ENCODE measurements around the gene ENOX1.

The ENOX1 gene

DNA sequence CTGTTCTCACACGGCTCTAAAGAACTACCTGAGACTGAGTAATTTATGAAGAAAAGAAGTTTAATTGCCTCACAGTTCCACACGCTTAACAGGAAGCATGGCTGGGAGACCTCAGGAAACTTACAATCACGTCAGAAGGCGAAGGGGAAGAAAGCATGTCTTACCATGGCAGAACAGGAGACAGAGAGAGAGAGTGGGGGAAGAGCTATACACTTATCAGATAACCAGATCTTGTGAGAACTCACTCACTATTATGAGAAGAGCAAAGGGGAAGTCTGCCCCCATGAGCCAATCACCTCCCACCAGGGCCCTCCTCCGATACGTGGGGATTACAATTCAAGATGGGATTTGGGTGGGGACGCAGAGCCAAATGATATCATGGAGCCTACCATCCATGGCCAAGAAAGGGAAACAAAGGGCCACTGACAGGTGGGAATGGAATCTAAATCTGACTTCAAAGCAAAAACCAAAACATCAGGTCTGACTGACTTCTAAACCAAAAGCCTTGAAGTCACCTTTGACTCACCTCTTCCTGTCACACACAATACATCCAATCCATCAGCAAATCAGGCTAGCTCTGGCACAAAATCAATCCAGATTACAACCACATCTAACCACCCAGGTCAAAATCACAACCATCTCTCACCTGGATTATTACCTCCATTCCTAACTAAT lies 189.7 kb downstream of the ENOX1 start:
- Histone ChIP-seq H3K27me3 (ENCODE audit: control insufficient read depth in 5 of 5, insufficient read depth in 4 of 5, low read length in 5 of 5) (no peaks in the 10 kb centered on the region), H3K9ac (ENCODE audit: low read length in 5 of 5) (no peak overlapping the region), H3K9me3 (ENCODE audit: control insufficient read depth in 5 of 5, low read length in 5 of 5) (peaks cover 0 to 14% (median 4%) of the 10 kb centered on the region in 5 donors), H3K4me1 (ENCODE audit: control insufficient read depth in 5 of 5, insufficient read depth in 5 of 5, low read length in 5 of 5) (no peaks in the 10 kb centered on the region), H3K36me3 (ENCODE audit: control insufficient read depth in 5 of 5, insufficient read depth in 5 of 5, low read length in 5 of 5) (no peaks in the 10 kb centered on the region), H3K27ac (ENCODE audit: low read depth, low read length) (no peak overlapping the region), H3K4me3 (ENCODE audit: low read depth in 1 of 5, low read length in 5 of 5) (no peak overlapping the region)

DNA sequence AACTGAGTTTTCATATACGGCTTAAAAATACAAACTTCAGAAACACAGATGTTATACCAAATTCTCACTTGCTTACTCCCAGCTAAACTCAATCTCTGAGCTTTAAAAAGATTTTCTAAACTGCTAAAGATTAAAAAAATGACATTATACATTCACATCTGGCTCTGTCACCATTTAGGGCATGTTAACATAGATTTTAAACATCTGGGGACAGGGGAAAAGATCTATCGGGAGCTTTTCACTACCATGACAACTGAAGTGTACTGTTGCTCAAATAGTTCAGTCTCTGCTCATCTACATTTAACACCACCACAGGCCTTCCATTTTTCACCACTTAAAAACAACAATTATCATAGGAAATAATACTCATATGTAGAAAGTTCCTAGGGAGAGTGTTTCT lies 190.8 kb downstream of the ENOX1 start:
- Histone ChIP-seq H3K36me3 (ENCODE audit: control insufficient read depth in 5 of 5, insufficient read depth in 5 of 5, low read length in 5 of 5) (no peaks in the 10 kb centered on the region), H3K27ac (ENCODE audit: low read depth, low read length) (no peak overlapping the region), H3K4me1 (ENCODE audit: control insufficient read depth in 5 of 5, insufficient read depth in 5 of 5, low read length in 5 of 5) (no peaks in the 10 kb centered on the region), H3K4me3 (ENCODE audit: low read depth in 1 of 5, low read length in 5 of 5) (no peak overlapping the region), H3K27me3 (ENCODE audit: control insufficient read depth in 5 of 5, insufficient read depth in 4 of 5, low read length in 5 of 5) (no peaks in the 10 kb centered on the region), H3K9ac (ENCODE audit: low read length in 5 of 5) (no peak overlapping the region), H3K9me3 (ENCODE audit: control insufficient read depth in 5 of 5, low read length in 5 of 5) (peaks cover 0 to 14% (median 4%) of the 10 kb centered on the region in 5 donors)

DNA sequence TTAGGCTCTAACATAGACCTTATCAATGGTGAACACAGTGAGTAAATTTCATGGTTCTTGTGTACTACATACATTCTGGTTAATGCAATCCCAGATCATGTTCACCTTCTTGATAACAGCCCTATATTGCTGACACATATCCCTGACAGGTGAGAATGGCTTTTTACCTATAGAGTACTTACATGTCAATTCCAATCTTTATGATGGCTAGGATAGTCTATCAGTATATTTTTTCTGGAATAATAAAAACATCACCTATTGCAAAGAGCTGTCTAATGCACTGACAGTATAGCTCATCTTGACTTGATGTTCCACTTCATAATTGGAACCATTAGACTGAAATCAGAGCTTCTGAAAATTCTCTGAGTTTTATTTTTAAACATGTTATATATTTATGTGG lies 199.4 kb downstream of the ENOX1 start:
- Histone ChIP-seq H3K4me3 (ENCODE audit: low read depth in 1 of 5, low read length in 5 of 5) (no peak overlapping the region), H3K9ac (ENCODE audit: low read length in 5 of 5) (no peak overlapping the region)

DNA sequence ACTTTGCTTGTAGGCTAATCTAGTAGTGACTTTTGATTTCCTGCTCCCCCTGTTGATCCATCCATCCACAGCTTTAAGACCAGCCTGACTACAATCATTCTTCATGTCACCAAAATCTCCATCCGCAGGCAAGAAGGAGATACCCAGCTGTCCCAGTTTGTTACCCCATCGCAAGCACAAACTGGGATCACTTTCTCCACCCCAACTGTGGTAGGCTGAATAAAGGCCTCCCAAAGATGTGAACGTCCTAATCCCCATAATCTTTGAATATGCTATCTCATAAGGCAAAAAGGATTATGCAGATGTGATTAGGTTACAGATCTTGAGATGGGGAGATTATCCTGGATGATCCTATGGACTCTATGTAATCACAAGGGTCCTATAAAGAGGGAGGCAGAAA lies 202.0 kb downstream of the ENOX1 start:
- H3K27ac ChIP-seq (ENCODE audit: low read depth, low read length), result no peak overlapping the region
- H3K27me3 ChIP-seq (ENCODE audit: control insufficient read depth in 5 of 5, insufficient read depth in 4 of 5, low read length in 5 of 5), result no peaks in the 10 kb centered on the region
- H3K36me3 ChIP-seq (ENCODE audit: control insufficient read depth in 5 of 5, insufficient read depth in 5 of 5, low read length in 5 of 5), result no peaks in the 10 kb centered on the region
- H3K9me3 ChIP-seq (ENCODE audit: control insufficient read depth in 5 of 5, low read length in 5 of 5), result no peaks in the 10 kb centered on the region
- H3K4me3 ChIP-seq (ENCODE audit: low read depth in 1 of 5, low read length in 5 of 5), result no peak overlapping the region
- no peak overlapping the region for H3K9ac ChIP-seq (ENCODE audit: low read length in 5 of 5)
- no peaks in the 10 kb centered on the region for H3K4me1 ChIP-seq (ENCODE audit: control insufficient read depth in 5 of 5, insufficient read depth in 5 of 5, low read length in 5 of 5)

More for the DNA sequence above, 199.4 kb downstream of the ENOX1 start:
- no peaks in the 10 kb centered on the region for H3K36me3 ChIP-seq (ENCODE audit: control insufficient read depth in 5 of 5, insufficient read depth in 5 of 5, low read length in 5 of 5)
- no peaks in the 10 kb centered on the region for H3K9me3 ChIP-seq (ENCODE audit: control insufficient read depth in 5 of 5, low read length in 5 of 5)
- H3K27ac ChIP-seq (ENCODE audit: low read depth, low read length), result no peak overlapping the region
- H3K4me1 ChIP-seq (ENCODE audit: control insufficient read depth in 5 of 5, insufficient read depth in 5 of 5, low read length in 5 of 5), result no peaks in the 10 kb centered on the region
- no peaks in the 10 kb centered on the region for H3K27me3 ChIP-seq (ENCODE audit: control insufficient read depth in 5 of 5, insufficient read depth in 4 of 5, low read length in 5 of 5)

DNA sequence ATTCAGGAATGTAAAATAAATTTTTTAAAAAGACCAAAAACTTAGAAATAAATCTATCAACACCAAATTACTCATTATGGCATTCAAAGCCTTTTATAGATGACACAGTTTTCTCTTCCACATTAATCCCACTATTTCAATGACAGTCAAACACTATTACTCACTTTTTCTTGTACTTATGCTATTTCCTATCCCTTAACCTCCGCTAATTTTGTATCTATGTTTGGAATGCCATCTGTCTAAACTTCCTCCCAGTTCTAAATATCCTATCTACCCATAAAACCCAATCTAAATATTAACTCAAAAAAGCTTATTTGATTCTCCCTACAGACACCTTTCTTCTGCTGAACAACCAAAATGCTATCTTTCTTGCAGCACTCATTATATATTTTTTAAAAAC lies 203.5 kb downstream of the ENOX1 start:
- H3K4me3 ChIP-seq (ENCODE audit: low read depth in 1 of 5, low read length in 5 of 5), result no peak overlapping the region
- no peaks in the 10 kb centered on the region for H3K36me3 ChIP-seq (ENCODE audit: control insufficient read depth in 5 of 5, insufficient read depth in 5 of 5, low read length in 5 of 5)
- no peak overlapping the region for H3K9ac ChIP-seq (ENCODE audit: low read length in 5 of 5)
- H3K9me3 ChIP-seq (ENCODE audit: control insufficient read depth in 5 of 5, low read length in 5 of 5), result no peaks in the 10 kb centered on the region
- H3K27ac ChIP-seq (ENCODE audit: low read depth, low read length), result no peak overlapping the region
- H3K4me1 ChIP-seq (ENCODE audit: control insufficient read depth in 5 of 5, insufficient read depth in 5 of 5, low read length in 5 of 5), result no peaks in the 10 kb centered on the region
- no peaks in the 10 kb centered on the region for H3K27me3 ChIP-seq (ENCODE audit: control insufficient read depth in 5 of 5, insufficient read depth in 4 of 5, low read length in 5 of 5)

DNA sequence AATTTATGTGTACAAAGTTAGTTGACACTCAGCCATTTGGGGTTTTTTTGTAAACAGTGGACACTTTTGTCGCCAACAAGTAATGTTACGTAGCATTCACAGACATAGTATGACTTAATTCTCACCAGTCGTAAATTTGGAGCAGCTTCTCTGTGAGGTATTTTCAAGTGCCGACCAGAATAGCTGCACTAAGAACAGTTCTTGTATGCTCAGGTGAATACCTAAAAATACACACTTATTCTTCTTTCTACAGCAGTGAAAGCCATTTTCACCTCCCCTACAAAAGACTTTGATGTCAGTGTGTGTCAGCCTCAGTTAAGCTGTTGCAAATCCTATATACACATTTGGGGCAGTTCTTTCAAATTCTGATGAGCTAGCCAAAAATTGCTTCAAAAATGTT lies 206.5 kb downstream of the ENOX1 start:
- no peak overlapping the region for H3K9ac ChIP-seq (ENCODE audit: low read length in 5 of 5)
- H3K4me3 ChIP-seq (ENCODE audit: low read depth in 1 of 5, low read length in 5 of 5), result no peak overlapping the region
- no peaks in the 10 kb centered on the region for H3K9me3 ChIP-seq (ENCODE audit: control insufficient read depth in 5 of 5, low read length in 5 of 5)
- H3K27me3 ChIP-seq (ENCODE audit: control insufficient read depth in 5 of 5, insufficient read depth in 4 of 5, low read length in 5 of 5), result no peaks in the 10 kb centered on the region
- no peaks in the 10 kb centered on the region for H3K4me1 ChIP-seq (ENCODE audit: control insufficient read depth in 5 of 5, insufficient read depth in 5 of 5, low read length in 5 of 5)
- H3K27ac ChIP-seq (ENCODE audit: low read depth, low read length), result no peak overlapping the region
- no peaks in the 10 kb centered on the region for H3K36me3 ChIP-seq (ENCODE audit: control insufficient read depth in 5 of 5, insufficient read depth in 5 of 5, low read length in 5 of 5)

DNA sequence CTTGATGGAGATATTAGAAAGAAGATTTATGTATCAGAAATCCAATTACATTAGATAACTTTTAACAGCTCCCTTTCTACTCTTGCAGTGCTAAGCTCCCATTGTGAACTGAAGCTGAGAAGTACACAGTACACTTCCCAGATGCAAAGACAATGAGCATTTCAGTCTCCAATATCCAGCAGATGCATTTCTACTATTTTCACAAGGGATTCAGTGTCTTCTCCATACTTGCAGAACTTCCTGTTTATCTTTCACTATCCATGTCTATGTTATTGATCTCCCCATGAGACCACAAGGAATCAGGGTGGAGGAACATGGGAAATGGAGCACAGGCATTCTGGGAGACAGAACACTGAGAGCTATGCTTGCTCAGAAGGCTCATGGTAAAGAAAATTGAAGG lies 207.5 kb downstream of the ENOX1 start:
- Histone ChIP-seq H3K27ac (ENCODE audit: low read depth, low read length) (no peak overlapping the region), H3K4me3 (ENCODE audit: low read depth in 1 of 5, low read length in 5 of 5) (no peak overlapping the region), H3K27me3 (ENCODE audit: control insufficient read depth in 5 of 5, insufficient read depth in 4 of 5, low read length in 5 of 5) (no peaks in the 10 kb centered on the region), H3K9me3 (ENCODE audit: control insufficient read depth in 5 of 5, low read length in 5 of 5) (no peaks in the 10 kb centered on the region), H3K4me1 (ENCODE audit: control insufficient read depth in 5 of 5, insufficient read depth in 5 of 5, low read length in 5 of 5) (no peaks in the 10 kb centered on the region), H3K36me3 (ENCODE audit: control insufficient read depth in 5 of 5, insufficient read depth in 5 of 5, low read length in 5 of 5) (no peaks in the 10 kb centered on the region), H3K9ac (ENCODE audit: low read length in 5 of 5) (no peak overlapping the region)

DNA sequence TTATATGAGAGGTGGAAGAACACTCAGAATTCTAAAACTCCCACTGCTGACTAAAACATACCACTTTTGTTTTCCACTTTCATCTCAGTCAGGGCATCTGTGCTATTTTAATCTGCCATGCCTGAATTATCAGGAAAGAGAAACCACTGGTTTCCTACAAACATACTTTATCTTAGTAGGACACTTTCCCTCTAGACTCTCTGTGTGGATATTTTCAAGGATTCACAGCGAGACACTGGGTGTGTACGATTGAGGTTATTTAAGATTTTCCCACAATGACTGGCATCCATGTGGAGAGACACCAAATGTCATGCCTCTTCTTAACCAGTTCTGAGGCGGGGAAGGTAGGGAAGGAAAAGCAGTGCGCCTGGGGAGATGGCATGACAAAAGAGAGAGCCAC lies 212.2 kb downstream of the ENOX1 start:
- no peaks in the 10 kb centered on the region for H3K4me1 ChIP-seq (ENCODE audit: control insufficient read depth in 5 of 5, insufficient read depth in 5 of 5, low read length in 5 of 5)
- H3K9me3 ChIP-seq (ENCODE audit: control insufficient read depth in 5 of 5, low read length in 5 of 5), result no peaks in the 10 kb centered on the region
- no peak overlapping the region for H3K27ac ChIP-seq (ENCODE audit: low read depth, low read length)
- H3K27me3 ChIP-seq (ENCODE audit: control insufficient read depth in 5 of 5, insufficient read depth in 4 of 5, low read length in 5 of 5), result no peaks in the 10 kb centered on the region
- no peaks in the 10 kb centered on the region for H3K36me3 ChIP-seq (ENCODE audit: control insufficient read depth in 5 of 5, insufficient read depth in 5 of 5, low read length in 5 of 5)
- H3K9ac ChIP-seq (ENCODE audit: low read length in 5 of 5), result no peak overlapping the region
- H3K4me3 ChIP-seq (ENCODE audit: low read depth in 1 of 5, low read length in 5 of 5), result no peak overlapping the region

DNA sequence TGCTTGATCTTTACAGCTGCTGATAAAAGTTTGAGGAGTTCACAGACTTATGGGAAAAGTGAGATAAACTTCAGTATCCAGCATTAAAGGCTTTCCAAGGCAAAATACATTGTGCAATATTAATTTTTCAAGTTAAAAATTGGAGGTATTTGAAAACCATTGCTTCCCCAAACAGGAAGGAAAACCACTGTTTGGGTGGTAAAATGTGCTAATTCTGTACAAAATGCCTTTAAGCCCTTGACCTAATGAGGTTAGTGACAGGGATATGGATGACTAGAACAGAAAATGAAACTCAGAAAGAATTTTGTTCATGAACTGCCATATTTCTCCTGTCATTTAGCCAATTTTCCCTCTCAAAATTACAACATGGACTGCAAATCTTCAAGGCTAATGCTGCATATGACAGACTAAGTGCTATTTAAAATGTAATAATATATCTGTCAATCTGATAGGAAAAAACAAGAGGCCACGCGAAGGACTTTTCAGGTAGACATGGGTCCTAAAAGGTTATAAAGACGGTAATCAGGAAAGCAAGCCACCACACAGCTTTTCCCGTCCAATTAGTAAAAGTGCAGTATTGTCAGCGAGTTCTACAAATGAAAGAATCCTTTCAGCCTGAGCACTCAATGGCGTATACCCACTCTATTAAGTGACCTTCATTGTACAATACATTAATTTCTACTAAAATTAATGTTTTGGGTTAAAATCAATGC lies 212.8 kb downstream of the ENOX1 start:
- Histone ChIP-seq H3K36me3 (ENCODE audit: control insufficient read depth in 5 of 5, insufficient read depth in 5 of 5, low read length in 5 of 5) (no peaks in the 10 kb centered on the region), H3K9ac (ENCODE audit: low read length in 5 of 5) (no peak overlapping the region), H3K27me3 (ENCODE audit: control insufficient read depth in 5 of 5, insufficient read depth in 4 of 5, low read length in 5 of 5) (peaks cover 0 to 2% (median 0%) of the 10 kb centered on the region in 5 donors), H3K9me3 (ENCODE audit: control insufficient read depth in 5 of 5, low read length in 5 of 5) (no peaks in the 10 kb centered on the region), H3K4me1 (ENCODE audit: control insufficient read depth in 5 of 5, insufficient read depth in 5 of 5, low read length in 5 of 5) (no peaks in the 10 kb centered on the region), H3K4me3 (ENCODE audit: low read depth in 1 of 5, low read length in 5 of 5) (no peak overlapping the region), H3K27ac (ENCODE audit: low read depth, low read length) (no peak overlapping the region)

DNA sequence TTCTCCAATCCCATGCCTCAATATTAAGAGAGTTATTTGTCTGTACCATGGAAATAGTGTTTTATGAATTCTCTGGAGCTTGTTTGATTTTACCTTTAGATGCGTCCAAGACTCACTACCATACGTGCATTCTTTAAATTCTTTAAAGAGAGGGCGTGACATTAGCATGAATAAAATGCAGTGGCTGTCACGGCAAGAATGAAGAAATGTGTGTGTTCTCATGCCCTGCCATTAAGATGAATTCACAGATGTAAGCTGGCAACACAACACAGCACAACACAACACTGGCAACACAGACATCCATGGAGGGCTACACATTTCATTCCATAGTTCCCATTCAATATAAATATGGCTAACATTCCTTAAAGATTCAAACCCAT lies 213.4 kb downstream of the ENOX1 start:
- Histone ChIP-seq H3K9me3 (ENCODE audit: control insufficient read depth in 5 of 5, low read length in 5 of 5) (no peaks in the 10 kb centered on the region), H3K27ac (ENCODE audit: low read depth, low read length) (no peak overlapping the region), H3K27me3 (ENCODE audit: control insufficient read depth in 5 of 5, insufficient read depth in 4 of 5, low read length in 5 of 5) (peaks cover 0 to 2% (median 0%) of the 10 kb centered on the region in 5 donors), H3K4me1 (ENCODE audit: control insufficient read depth in 5 of 5, insufficient read depth in 5 of 5, low read length in 5 of 5) (no peaks in the 10 kb centered on the region), H3K4me3 (ENCODE audit: low read depth in 1 of 5, low read length in 5 of 5) (no peak overlapping the region), H3K36me3 (ENCODE audit: control insufficient read depth in 5 of 5, insufficient read depth in 5 of 5, low read length in 5 of 5) (no peaks in the 10 kb centered on the region), H3K9ac (ENCODE audit: low read length in 5 of 5) (no peak overlapping the region)
